SU-DHL-6 (cell line): ENCODE data around the gene PAQR4.

ENCODE experiments used
- CTCF ChIP-seq: fragments of 200-600 bp; sonication (generic); IDR thresholded peaks from one replicate; pipeline ENCODE4 v1.5.1; 2017; ENCODE audit warnings: antibody characterized with exemption, mild to moderate bottlenecking, low read length, moderate library complexity; ENCODE audit not compliant: insufficient read depth, poor library complexity, severe bottlenecking
- EZH2phosphoT487 ChIP-seq: fragments of 200-600 bp; sonication (generic), shearing (Covaris generic); conservative IDR thresholded peaks from 2 replicates; pipeline ENCODE4 v1.6.1; 2018; ENCODE audit warnings: mild to moderate bottlenecking, antibody characterized with exemption, low read length, moderate library complexity, mixed read lengths

- TF ChIP-seq CTCF (no peak), EZH2phosphoT487 (no peak)
Measured at GRCh38 chr16:2971985-2972784, 3.0 kb downstream of the PAQR4 start.
